ENCODE data around the gene CYP46A1.

The CYP46A1 gene

DNA sequence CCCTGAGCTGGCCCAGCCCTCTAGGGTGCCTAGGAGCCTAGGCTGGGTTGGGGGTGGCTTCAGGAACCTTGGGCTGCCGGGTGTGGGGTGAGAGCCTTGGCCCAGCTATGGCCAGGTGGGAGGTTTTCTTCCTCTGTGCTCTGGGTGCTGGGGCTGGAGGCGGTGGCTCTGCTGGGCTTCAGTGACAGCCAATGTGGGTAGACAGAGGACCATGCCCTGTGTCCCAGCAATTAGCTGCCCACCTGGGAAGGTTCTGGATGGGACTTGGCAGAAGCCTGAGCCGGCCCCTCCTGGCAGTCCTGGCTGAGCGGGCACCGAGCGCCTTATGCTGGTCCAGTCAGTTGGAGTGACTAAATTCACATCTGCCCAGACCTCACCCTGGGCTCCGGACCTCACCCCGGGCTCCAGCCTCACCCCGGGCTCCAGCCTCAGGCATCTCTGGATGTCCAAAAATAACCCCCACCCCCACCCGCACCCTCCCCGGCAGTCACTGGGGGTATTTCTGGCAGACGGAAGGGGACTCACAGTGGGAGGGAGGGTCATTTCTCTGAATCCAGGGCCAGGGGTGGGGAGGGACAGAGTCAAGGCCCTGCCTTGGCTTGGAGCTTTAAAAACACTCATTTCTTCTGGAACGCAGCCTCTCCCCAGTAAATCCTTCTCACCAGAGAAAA lies 46.9 kb downstream of the CYP46A1 start:
- no peak for DNase-seq (ENCODE audit: low read depth)

DNA sequence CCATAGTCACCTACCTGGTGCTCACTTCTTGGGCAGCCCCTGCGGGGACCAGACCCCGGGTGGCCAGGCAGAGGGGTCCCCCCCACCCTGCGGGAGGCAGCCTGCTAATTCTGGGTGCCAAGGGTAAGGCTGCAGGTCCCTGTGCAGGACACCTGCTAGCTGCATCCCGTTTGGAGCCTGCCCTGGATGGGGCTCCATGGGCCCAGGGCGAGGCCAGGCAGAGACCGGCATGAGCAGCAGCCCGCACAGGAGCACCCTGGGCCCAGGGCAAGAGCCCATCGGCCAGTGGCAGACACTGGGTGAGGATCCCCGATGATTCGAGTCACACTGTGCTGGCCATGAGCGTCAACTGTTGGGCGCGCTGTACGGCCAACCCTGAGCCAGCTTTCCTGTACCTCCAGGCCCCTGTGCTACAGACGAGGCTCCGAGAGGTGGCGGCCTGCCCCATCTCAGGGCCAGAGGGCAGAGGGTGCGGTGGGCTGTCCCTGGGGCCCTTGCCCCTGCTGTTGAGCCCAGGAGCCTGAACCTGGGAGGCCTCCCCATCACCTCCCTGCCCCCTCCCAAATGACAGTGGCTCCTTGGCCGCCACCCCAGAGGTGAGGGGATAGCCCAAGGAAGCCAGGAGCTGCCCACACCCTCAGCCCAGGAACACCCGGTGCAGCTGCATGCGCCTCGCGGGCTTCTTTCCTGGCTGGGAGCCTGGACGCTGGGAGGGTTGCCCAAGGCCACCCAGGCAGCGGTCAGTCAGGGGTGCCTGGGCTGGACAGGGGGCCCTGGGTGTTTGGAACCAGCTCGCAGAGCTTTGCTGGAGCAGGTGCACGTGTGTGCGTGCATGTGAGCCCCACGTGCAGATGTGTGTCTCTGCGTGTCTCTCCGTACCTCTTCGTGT lies 47.7 kb downstream of the CYP46A1 start:
- no peak for DNase-seq (ENCODE audit: low read depth)

DNA sequence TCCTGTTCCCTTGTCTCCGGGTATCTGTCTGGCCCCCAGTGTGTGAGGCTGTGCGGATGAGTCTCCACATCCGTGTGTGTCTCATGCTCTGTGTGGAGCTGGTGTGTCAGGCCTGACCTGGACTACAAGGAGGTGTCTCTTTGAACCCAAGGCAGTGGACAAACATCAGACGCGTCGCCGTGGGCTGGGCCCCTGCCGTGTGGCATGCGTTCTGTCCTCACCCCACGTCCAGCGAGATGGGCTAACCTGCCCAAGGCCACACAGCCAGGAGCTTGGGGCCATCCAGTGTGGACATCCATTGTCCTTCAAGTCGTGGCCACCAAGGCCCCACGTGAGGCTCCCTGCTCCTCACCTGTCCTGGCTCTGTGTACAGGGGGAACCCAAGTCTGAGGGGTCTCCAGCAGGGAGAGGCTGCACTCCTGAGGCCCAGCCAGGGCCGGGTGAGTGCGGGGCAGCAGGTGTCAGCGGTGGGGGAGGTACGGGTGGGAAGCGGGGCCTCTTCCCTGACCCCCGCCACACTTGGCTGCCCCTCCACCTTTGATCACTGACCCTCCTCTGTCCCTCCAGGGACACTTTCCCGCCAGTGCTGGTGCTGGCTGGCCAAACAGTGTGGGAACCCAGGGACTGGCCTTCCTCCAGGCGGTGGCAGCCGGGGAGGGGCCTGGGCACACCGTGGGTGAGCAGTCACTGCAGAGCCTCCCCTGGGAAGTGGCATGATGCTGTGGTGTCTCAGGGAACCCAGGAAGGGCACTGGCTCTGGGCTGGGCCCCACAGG lies 48.5 kb downstream of the CYP46A1 start:
- no peak for DNase-seq (ENCODE audit: low read depth)

DNA sequence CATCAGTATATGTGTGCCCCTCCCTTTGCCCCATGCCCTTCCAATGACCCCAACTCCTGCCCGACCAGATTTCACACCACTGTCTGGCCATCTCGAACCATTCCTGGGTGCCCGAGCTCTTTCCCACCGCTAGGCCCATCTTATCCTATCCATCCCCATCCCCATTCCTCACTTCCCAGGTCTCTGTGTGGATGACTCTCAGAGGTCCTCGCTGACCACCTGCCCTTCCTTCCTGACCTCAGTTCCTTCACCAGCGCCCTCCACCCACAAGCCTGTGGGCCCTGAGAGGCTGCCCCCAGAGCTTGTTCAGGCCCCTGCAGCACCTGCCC lies 49.1 kb downstream of the CYP46A1 start:
- no peak for DNase-seq (ENCODE audit: low read depth)

DNA sequence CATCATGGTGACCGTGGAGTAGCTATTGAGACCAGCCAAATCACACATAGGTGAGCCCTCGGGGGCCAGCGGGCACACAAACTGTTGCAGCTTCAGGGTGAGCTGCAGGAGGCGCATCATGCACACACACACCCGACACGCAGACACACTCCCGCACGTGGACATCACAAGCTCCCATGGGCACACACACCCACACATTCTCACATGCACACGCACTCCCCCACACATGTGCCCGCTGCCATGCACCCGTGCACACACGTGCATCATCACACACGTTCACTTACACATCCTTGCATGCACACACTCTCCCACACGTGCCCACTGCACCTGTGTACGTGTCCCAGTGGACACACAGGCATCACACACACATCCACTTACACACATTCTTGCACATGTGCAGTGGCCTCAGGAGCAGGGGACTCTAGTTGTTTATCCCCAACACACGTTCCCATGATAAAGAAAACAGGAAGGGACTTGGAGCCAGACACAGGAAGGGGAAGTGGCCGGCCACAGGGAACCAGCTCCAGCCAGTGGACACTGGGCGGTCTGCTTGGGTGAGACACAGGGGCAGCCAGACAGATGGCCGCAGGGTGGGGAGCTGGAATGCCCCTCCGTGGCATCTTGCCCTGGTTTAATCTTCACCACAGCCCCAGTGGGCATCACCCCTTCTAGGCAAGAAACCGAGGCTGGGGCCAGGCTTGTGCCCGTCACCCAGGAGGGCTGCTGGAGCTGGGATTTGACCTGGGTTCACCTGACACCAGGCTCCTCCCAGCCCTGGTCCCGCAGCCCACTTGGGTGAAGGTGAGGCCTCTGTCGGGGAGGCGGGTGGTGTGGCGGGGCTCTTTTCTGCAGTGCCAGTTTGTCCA lies 49.7 kb downstream of the CYP46A1 start:
- no peak for DNase-seq (ENCODE audit: low read depth)

DNA sequence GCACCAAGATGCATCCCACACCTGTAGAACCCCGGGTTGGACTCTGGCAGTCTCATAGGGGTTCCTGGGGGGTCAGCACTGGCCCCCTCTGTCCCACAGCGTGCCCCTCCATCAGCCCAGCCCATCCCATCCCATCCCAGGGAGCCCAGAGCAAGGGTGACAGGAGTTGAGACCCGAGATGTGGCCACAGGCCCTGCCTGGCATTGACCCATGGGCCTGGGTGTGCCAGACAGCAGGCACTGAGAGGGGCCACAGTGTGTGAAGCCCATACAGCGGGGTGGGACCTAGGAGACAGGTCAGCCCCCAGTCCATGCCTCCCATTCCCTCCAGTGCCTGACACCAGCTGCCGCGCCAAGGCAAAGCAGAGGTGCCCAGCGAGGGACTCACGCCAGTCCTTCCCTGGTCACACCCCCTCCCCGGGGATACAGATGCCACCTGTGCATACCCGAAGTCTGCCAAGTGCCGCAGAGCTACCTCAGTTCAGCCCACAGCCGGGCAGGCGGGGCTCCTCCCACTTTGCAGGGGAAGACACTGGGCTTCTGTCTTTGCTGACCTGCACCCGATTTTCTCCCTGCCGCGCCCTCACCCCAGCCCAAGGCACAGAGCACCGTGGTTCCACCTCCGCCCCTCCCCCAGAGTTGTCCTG lies 50.4 kb downstream of the CYP46A1 start:
- DNase-seq (ENCODE audit: low read depth) = no peak

DNA sequence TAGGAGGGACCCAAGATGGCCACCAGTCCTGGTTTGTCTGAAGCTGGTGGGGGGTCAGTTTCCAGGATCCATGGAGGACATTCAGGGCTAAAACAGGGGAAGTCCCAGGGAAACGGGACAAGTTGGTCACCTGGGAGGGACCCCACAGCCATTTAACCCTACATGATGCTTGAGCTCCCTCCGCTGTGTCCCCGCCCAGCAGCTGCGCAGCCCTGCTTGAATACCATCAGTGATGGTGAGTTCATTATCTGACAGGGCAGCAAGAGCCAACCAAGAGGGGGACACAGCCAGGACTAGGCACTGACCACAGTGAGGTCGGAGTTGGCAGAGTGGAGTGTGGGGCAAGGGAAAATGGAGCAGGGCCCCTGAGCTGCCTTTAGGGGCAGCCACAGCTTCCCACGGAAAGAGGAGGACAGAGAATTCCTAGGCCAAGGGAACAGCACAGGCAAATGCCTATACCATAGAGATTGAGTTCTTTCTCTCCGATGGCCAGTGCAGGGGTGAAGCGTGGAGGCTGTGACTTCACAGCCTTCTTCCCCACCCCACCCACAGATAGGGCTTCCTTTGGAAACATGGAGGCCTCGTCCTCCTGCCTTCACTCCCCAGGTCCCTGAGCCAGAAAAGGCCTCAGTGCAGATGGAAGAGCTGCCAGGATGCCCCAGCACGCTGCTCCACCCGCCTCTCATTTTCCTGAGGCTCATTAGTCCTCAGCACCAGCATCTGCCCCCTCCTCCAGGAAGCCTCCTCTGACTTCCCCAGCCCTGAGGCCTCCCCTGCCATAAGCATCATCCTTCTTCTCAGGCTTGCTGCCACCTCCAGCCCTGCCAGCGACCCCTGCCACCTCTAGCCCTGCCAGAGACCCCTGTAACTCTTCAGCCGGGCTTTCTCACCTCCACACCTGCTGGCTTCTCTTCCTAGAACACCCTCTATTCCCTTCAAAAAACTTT lies 51.4 kb downstream of the CYP46A1 start:
- no peak for DNase-seq (ENCODE audit: low read depth)

DNA sequence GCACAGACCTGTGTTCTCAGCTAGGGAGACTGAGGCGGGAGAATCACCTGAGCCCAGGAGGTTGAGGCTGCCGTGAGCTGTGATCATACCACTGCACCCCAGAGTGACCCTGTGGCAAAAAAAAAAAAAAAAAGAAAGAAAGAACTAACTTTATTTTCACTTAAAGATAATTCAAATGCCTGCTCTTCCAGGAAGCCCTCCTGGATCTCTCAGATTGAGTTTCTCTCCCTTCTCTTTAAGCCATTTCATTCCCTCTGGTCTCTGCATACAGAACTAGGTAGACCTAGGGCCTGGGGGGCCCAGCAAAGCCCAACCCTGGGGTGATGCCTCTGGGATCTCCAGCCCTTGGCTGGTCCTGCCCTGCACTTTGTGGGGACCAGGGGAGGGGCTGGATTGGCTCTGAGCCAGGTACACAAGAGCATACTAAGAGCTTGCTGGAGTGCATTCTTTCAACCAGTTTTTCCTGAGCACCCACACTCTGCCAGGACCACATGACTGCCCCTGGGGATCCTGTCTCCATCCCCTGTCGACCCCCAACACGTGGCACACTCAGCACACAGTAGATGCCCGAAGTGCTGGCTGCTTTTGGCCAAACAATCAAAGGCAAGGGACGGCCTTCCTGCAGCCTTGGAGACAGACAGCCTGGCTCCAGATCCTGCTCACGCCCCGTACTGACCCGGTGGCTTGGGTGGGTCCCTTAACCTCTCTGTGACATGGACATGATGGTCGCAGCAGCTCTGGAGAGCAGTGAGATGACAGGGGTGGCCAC lies 52.7 kb downstream of the CYP46A1 start:
- DNase-seq (ENCODE audit: low read depth) = no peak

DNA sequence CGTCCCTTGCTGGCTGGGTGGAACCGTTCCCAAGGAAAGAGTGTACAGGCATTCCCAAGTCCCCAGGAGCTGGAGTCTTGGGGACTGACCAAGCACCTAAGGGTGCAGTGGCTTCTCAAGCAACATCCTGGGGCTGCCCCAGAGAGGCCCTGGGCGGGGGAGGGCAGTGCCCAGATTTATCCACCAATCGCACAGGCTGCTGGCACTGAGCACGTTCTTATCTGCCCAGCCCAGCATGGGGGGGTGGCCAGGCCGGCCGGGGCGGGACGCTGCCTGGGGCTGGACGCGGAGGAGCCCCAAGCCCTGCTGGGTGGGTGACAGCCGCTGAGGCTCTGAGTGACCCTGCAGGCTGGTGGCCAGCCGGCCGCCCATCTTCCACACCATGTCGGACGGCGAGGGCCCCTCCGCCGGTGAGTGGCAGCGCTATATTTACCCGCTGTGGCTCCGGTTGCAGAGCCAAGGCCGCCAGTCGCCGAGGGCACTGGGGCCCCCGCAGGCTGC lies 53.4 kb downstream of the CYP46A1 start:
- no peak for DNase-seq (ENCODE audit: low read depth)

DNA sequence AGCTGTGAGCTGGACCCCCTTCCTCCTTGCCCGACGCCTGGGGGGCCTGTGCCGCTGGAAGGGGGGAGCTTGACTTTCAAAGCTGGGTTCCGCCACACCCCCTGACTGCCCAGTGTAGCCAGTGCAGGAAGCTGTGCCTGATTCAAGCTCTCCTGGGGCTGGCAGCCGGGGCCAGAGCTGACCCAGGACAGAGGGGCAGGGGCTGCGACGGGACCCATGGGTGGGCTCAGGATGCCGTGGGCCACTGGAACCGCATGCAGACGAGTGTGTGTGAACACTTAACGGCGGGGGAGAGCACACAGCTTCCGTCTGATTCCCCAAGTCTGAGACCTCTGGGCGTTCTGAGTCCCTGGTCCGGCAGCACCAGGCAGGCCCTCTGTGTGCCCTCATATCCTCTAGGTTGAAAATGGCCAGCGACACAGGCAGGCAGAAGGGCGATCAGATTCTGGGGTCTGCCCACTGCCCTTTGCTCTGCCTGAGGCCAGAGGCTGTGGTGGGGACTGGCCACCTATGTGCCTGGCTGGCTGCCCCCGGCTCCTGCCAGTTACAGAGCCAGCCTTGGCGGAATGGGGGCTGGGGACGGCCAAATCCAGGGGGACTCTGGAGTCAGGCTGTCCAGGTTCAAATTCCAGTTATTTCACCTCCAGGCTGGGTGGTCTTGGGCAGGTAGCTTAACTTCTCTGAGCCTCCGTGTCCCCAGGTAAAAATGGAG lies 54.0 kb downstream of the CYP46A1 start:
- no peak for DNase-seq (ENCODE audit: low read depth)

DNA sequence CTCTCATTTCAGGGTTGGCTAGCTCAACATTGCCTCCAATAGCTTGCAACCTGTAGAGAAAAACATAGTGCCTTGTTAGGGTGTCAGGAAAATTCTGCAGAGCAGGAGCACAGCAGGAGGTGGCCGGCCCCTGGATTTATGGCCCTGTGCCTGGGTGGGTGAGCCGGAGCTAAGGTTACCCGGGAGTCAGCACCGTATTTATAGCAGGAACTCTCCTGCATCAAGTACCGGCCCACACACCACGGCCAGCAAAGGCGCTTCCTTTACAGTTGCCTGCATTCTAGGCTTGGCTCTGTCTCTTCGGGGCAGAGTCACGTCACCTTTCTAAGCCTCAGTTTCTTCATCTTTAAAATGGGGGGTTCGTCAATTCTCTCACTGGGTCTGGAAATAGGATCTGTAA lies 56.3 kb downstream of the CYP46A1 start:
- DNase-seq (ENCODE audit: low read depth) = no peak

DNA sequence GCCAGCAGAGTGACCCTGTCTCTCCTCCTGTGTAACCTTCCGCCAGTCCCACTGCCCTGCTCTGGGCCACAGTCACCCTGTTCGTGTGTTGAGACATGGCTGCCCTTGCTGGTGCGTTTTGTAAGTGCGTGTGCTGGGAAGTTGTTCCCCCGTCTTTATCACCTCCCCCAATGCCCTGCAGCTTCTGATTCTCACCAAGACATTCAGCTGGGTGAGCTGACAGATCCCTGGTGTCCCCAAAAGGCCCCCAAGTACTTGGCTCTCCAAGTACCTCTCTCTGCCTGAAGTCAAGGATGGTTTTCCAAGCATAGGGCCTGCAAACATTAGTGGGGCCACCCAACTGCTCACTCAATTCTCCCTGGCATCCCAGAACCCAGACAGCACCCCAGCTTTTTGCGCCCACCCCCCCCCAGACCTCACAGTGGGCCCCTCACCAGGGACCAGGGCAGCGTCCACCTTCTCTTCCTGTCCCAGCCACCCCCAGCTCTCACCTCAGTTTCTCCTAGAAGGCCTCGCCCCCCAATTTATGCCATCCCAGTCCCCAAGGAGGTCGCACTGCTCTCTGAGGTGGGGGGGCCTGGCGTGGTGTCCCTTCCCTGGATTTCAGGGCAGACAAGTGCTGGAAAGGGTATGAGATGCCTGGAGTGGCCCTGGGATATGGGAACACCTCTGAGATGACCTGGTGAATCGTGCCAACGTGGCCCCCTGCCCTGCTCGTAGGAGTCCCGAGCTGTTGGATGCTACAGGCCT lies 57.3 kb downstream of the CYP46A1 start:
- DNase-seq (ENCODE audit: low read depth) = no peak

DNA sequence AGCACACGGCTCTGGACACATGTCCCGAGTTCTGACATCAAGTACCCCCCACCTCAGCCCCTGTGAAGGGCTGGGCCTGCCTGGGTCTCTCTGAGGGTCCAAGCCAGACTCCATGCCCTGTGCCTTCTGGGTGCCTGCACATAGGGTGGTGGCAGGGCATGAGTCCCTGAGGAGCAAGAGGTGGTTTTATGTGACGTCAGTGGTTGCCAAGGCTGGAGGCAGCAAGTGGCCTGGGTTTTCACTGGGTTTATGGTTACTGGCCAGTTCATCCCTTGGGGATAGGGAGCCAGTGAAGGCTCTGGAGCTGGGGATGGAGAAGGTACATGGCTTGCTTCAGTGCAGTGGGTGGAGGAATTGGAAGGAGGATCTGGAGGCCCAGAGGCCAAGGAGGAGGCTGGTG lies 58.0 kb downstream of the CYP46A1 start:
- DNase-seq (ENCODE audit: low read depth) = no peak

DNA sequence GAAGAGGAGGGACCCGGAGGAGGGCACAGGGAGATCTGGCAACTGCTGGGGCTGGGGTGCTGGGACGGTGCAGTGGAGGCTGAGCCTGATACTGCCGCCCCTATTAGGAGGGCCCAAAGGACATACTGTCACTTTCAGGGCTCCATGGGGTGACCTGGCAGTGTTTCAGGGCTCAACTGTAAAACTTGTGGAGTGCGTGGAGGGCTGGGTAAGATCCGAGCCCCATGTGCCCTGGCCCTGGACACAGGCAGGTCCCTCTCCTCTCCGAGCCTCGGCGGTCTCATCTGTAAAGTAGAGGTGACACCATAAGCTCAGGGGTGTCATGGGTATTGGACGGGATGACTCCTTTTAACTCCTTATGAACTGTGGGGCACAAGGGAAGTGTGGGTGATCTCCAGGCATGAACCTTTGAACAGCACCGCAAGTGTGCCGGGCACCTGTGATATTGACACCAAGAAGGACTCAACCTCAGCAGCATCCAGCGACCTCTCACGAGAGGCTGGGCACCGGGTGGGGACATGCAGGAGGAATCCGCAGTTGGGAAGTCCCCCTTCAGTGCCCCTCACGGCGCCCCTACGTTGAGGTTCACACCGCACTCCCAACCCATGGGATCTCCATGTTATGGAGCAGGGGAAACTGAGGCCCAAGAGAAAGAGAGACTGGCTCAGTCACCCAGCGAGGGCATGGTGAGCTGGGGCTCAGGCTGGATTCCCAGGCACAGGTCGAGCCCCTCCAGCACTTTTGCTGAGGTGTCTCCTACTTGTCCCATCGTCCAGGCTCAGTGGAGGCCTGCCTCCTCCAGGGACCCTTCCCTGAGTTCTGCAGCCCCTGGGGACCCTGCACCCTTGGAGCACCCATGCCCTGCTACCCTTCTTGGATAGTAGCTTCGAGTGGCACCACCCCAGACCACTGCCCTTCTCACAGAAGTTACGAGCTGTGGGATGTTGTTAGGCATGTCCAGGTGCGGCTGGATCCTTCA lies 58.7 kb downstream of the CYP46A1 start:
- no peak for DNase-seq (ENCODE audit: low read depth)

DNA sequence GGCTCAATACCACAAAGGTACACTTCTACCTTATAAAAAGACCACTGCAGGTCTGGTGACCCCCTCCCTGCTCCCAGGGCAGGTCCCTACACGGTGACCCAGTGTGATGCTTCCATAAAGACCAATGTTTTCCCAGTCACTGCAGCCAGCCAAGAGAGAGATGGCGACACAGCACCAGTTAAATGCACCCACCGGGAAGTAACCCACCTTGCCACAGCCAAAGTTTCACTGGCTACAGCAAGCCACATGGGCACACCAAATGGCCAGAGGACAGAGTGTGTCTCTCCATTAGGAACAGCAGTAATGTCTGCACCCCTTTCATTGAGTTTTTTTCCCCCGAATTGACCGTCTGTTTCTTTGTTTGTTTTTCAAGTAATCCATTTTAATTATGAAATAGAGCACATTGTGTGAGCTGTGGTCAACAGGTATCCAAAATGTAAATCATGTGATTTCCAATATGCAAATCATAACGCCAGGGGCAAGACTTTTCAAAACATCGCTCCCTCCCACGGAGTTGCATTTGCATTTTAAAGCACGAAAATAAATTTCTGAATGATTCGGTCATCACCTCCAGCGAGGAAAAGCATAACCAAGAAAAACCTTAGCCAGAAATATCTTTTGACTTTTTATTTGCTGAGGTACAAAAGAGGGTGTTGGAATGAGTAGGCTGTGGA lies 60.2 kb downstream of the CYP46A1 start:
- no peak for DNase-seq (ENCODE audit: low read depth)

DNA sequence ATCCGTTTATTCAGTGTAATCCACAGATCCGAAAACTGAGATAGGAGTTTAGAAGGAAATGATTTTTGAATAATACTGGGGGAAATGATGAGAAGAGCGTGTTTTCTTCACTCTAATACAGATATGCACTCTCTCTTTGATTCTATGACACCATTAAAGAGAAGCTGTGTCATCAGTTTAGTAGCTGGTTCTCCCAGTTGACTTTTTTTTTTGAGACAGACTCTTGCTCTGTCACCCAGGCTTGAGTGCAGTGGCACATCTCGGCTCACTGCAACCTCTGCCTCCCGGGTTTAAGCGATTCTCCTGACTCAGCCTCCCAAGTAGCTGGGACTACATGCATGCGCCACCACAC lies 60.8 kb downstream of the CYP46A1 start:
- DNase-seq (ENCODE audit: low read depth) = no peak

Data from T follicular helper cell (primary cell).